GM12891 (cell line): ENCODE measurements around the gene LDHAL6A.

ENCODE experiments used
- POLR2A ChIP-seq: IDR thresholded peaks from 2 replicates; pipeline ENCODE4 v1.6.1; 2011; ENCODE audit warnings: low read depth, low read length, control low read depth
- POLR2AphosphoS5 ChIP-seq: IDR thresholded peaks from 2 replicates; pipeline ENCODE4 v1.6.1; 2011; ENCODE audit warnings: low read depth, low read length, control low read depth

DNA sequence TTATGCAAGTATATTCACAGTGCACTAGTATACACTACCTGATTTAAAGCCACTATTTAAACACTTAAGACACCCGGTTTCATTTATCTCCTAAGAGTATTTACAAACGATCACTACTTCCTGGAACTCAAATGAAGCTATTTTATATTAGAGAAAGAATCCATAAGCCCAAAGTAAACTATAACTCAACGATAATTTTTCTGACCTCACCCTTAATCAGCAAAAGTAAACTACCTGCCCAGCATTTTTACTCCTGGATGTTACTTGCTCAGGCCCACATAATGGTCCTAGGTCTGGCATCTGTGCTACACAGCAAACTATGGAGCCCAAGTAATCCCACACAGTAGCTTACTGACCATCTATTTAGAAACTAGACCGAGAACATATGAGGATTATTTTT is 37.7 kb downstream of the LDHAL6A start:
- TF ChIP-seq POLR2A, result no peak
- no peak for TF ChIP-seq POLR2AphosphoS5
